ENCODE results near the gene NFKBIA.
"Not testable (repeated sequence)": the region's sequence is repeated elsewhere in the genome, so short reads cannot be mapped to it uniquely, and the experiment has no call there.

The NFKBIA gene

GRCh38 chr14:35380794-35381193, 23.8 kb downstream of the NFKBIA start:
- no peaks in the 10 kb centered on the region for H3K36me3 ChIP-seq (ENCODE audit: control insufficient read depth, insufficient read depth, low read length)
- no peak for DNase-seq (ENCODE audit: low read depth, low spot score)
- no peaks in the 10 kb centered on the region for H3K4me1 ChIP-seq (ENCODE audit: control insufficient read depth, insufficient read depth, low read length)
- H3K4me3 ChIP-seq (ENCODE audit: low read length): no peak overlapping the region
- H3K27me3 ChIP-seq (ENCODE audit: control insufficient read depth, insufficient read depth, low read length): no peaks in the 10 kb centered on the region
- 100% methylated on average over 1 of the region's 7 CpGs for WGBS (ENCODE audit: insufficient coverage, insufficient read length)
- no peak overlapping the region for H3K27ac ChIP-seq (ENCODE audit: low read length)
- no peaks in the 10 kb centered on the region for H3K9me3 ChIP-seq (ENCODE audit: control insufficient read depth, insufficient read depth, low read length)

GRCh38 chr14:35379234-35379933, 25.2 kb downstream of the NFKBIA start:
- H3K36me3 ChIP-seq (ENCODE audit: control insufficient read depth, insufficient read depth, low read length); DNase-seq (ENCODE audit: low read depth, low spot score); H3K27me3 ChIP-seq (ENCODE audit: control insufficient read depth, insufficient read depth, low read length); H3K27ac ChIP-seq (ENCODE audit: low read length); H3K4me3 ChIP-seq (ENCODE audit: low read length); H3K9me3 ChIP-seq (ENCODE audit: control insufficient read depth, insufficient read depth, low read length); H3K4me1 ChIP-seq (ENCODE audit: control insufficient read depth, insufficient read depth, low read length): not testable (repeated sequence)
- no CpG with 5 or more reads among the region's 9 CpGs for WGBS (ENCODE audit: insufficient coverage, insufficient read length)

- no peak overlapping the region for H3K27ac ChIP-seq (ENCODE audit: low read length)
- no peaks in the 10 kb centered on the region for H3K4me1 ChIP-seq (ENCODE audit: control insufficient read depth, insufficient read depth, low read length)
- no peaks in the 10 kb centered on the region for H3K36me3 ChIP-seq (ENCODE audit: control insufficient read depth, insufficient read depth, low read length)
- H3K9me3 ChIP-seq (ENCODE audit: control insufficient read depth, insufficient read depth, low read length): no peaks in the 10 kb centered on the region
- no CpG with 5 or more reads among the region's 9 CpGs for WGBS (ENCODE audit: insufficient coverage, insufficient read length)
- no peak for DNase-seq (ENCODE audit: low read depth, low spot score)
- no peaks in the 10 kb centered on the region for H3K27me3 ChIP-seq (ENCODE audit: control insufficient read depth, insufficient read depth, low read length)
- no peak overlapping the region for H3K4me3 ChIP-seq (ENCODE audit: low read length)
Observed at GRCh38 chr14:35378425-35379233, 25.9 kb downstream of the NFKBIA start.

GRCh38 chr14:35375558-35376025, 29.0 kb downstream of the NFKBIA start:
- Histone ChIP-seq H3K27ac (ENCODE audit: low read length) (no peak overlapping the region), H3K4me1 (ENCODE audit: control insufficient read depth, insufficient read depth, low read length) (no peaks in the 10 kb centered on the region), H3K27me3 (ENCODE audit: control insufficient read depth, insufficient read depth, low read length) (no peaks in the 10 kb centered on the region), H3K9me3 (ENCODE audit: control insufficient read depth, insufficient read depth, low read length) (no peaks in the 10 kb centered on the region), H3K4me3 (ENCODE audit: low read length) (no peak overlapping the region), H3K36me3 (ENCODE audit: control insufficient read depth, insufficient read depth, low read length) (no peaks in the 10 kb centered on the region)
- no CpG with 5 or more reads among the region's 7 CpGs for WGBS (ENCODE audit: insufficient coverage, insufficient read length)
- DNase-seq (ENCODE audit: low read depth, low spot score): no peak

- Histone ChIP-seq H3K27me3 (ENCODE audit: control insufficient read depth, insufficient read depth, low read length) (no peaks in the 10 kb centered on the region), H3K27ac (ENCODE audit: low read length) (no peak overlapping the region), H3K9me3 (ENCODE audit: control insufficient read depth, insufficient read depth, low read length) (no peaks in the 10 kb centered on the region), H3K4me1 (ENCODE audit: control insufficient read depth, insufficient read depth, low read length) (no peaks in the 10 kb centered on the region), H3K4me3 (ENCODE audit: low read length) (no peak overlapping the region), H3K36me3 (ENCODE audit: control insufficient read depth, insufficient read depth, low read length) (no peaks in the 10 kb centered on the region)
- DNase-seq (ENCODE audit: low read depth, low spot score): no peak
- no CpG with 5 or more reads among the region's 7 CpGs for WGBS (ENCODE audit: insufficient coverage, insufficient read length)
Observed at GRCh38 chr14:35374263-35374712, 30.3 kb downstream of the NFKBIA start.

GRCh38 chr14:35373208-35373607, 31.3 kb downstream of the NFKBIA start:
- not testable (repeated sequence) for H3K27me3 ChIP-seq (ENCODE audit: control insufficient read depth, insufficient read depth, low read length); H3K36me3 ChIP-seq (ENCODE audit: control insufficient read depth, insufficient read depth, low read length); H3K9me3 ChIP-seq (ENCODE audit: control insufficient read depth, insufficient read depth, low read length); H3K4me1 ChIP-seq (ENCODE audit: control insufficient read depth, insufficient read depth, low read length); H3K4me3 ChIP-seq (ENCODE audit: low read length); DNase-seq (ENCODE audit: low read depth, low spot score); H3K27ac ChIP-seq (ENCODE audit: low read length)
- WGBS (ENCODE audit: insufficient coverage, insufficient read length): no CpG with 5 or more reads among the region's 11 CpGs

DNA sequence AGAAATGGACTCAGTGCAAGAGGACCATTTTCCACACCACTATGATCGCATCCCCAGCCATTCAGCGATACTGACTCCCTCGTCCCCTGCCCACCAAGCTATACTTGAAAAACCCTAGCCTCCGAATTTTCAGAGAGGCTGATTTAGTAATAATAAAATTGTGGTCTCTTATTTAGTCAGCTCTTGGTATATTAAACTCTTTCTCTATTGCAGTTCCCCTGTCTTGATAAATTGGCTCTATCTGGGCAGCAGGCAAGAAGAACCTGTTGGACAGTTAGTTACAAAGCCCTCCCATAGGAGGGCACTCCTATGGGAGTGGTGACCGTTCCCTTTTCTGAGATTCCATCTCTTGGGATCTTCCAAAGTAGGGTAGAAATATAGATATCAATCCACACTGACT, 33.6 kb downstream of the NFKBIA start:
- peaks cover 5% of the 10 kb centered on the region; the same call in 1 of the 2 replicates for H3K4me1 ChIP-seq (ENCODE audit: control insufficient read depth, insufficient read depth, low read length)
- no peaks in the 10 kb centered on the region for H3K9me3 ChIP-seq (ENCODE audit: control insufficient read depth, insufficient read depth, low read length)
- WGBS (ENCODE audit: insufficient coverage, insufficient read length): no CpG with 5 or more reads among the region's 5 CpGs
- H3K27me3 ChIP-seq (ENCODE audit: control insufficient read depth, insufficient read depth, low read length): no peaks in the 10 kb centered on the region
- no peak for DNase-seq (ENCODE audit: low read depth, low spot score)
- no peak overlapping the region for H3K27ac ChIP-seq (ENCODE audit: low read length)
- H3K36me3 ChIP-seq (ENCODE audit: control insufficient read depth, insufficient read depth, low read length): no peaks in the 10 kb centered on the region
- no peak overlapping the region for H3K4me3 ChIP-seq (ENCODE audit: low read length)

- no peaks in the 10 kb centered on the region for H3K36me3 ChIP-seq (ENCODE audit: control insufficient read depth, insufficient read depth, low read length)
- no peaks in the 10 kb centered on the region for H3K9me3 ChIP-seq (ENCODE audit: control insufficient read depth, insufficient read depth, low read length)
- H3K4me3 ChIP-seq (ENCODE audit: low read length): no peak overlapping the region
- DNase-seq (ENCODE audit: low read depth, low spot score): no peak
- H3K27me3 ChIP-seq (ENCODE audit: control insufficient read depth, insufficient read depth, low read length): no peaks in the 10 kb centered on the region
- no CpG with 5 or more reads among the region's 24 CpGs for WGBS (ENCODE audit: insufficient coverage, insufficient read length)
- peaks cover 5% of the 10 kb centered on the region; the same call in 1 of the 2 replicates for H3K4me1 ChIP-seq (ENCODE audit: control insufficient read depth, insufficient read depth, low read length)
- no peak overlapping the region for H3K27ac ChIP-seq (ENCODE audit: low read length)
Observed at GRCh38 chr14:35369701-35370191, 34.8 kb downstream of the NFKBIA start.

DNA sequence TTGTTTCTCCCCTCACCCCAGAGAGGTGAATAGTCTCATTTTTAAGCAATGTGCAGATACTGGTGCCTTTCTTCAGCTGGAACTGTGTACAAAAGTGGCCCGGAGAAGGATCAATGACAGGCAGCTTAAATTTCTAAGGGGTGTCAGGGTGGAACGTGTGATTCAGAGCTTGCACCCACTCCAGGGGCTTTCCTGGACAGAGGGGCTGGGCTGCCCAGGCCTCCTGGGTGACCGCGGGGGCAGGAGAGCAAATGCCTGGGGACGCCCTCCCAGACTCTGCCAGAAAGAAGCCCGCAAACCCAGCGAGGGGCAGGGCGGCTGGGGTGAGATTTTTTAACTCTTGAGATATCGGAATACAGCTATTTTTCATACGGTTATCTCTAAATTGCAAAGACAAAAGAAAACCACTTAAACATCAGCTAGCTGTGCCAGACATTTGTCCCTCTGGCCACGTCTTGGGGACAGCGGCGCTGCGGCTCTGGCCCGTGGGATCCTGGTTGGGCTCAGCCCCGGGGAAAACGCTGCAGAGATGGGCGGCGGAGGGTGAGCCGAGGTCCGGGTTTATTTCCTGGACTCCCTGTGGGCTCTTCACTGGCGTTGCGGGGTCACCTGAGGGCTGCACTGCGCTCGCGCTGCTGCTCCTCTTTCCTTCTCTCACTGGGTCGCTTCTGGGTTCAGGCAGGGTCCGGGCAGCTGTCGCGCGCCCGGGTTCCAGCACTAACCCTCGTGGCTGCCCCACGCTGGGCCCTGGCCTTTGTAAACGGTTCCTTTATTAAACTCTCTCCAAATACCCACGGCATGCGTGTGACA, 35.8 kb downstream of the NFKBIA start:
- WGBS (ENCODE audit: insufficient coverage, insufficient read length): no CpG with 5 or more reads among the region's 37 CpGs
- H3K27ac ChIP-seq (ENCODE audit: low read length): no peak overlapping the region

GRCh38 chr14:35368139-35368460, 36.4 kb downstream of the NFKBIA start:
- H3K4me3 ChIP-seq (ENCODE audit: low read length): no peak overlapping the region
- peaks cover 5% of the 10 kb centered on the region; the same call in 1 of the 2 replicates for H3K4me1 ChIP-seq (ENCODE audit: control insufficient read depth, insufficient read depth, low read length)
- H3K9me3 ChIP-seq (ENCODE audit: control insufficient read depth, insufficient read depth, low read length): no peaks in the 10 kb centered on the region
- no peaks in the 10 kb centered on the region for H3K36me3 ChIP-seq (ENCODE audit: control insufficient read depth, insufficient read depth, low read length)
- DNase-seq (ENCODE audit: low read depth, low spot score): no peak
- WGBS (ENCODE audit: insufficient coverage, insufficient read length): no CpG with 5 or more reads among the region's 2 CpGs
- no peak overlapping the region for H3K27ac ChIP-seq (ENCODE audit: low read length)
- H3K27me3 ChIP-seq (ENCODE audit: control insufficient read depth, insufficient read depth, low read length): no peaks in the 10 kb centered on the region

More for the DNA sequence above, 35.8 kb downstream of the NFKBIA start:
- Histone ChIP-seq H3K4me1 (ENCODE audit: control insufficient read depth, insufficient read depth, low read length) (peaks cover 5% of the 10 kb centered on the region; the same call in 1 of the 2 replicates), H3K27me3 (ENCODE audit: control insufficient read depth, insufficient read depth, low read length) (no peaks in the 10 kb centered on the region), H3K4me3 (ENCODE audit: low read length) (no peak overlapping the region), H3K36me3 (ENCODE audit: control insufficient read depth, insufficient read depth, low read length) (no peaks in the 10 kb centered on the region), H3K9me3 (ENCODE audit: control insufficient read depth, insufficient read depth, low read length) (no peaks in the 10 kb centered on the region)
- no peak for DNase-seq (ENCODE audit: low read depth, low spot score)
